B cell (primary cell): ENCODE measurements around the gene PDHA1. TPM values are rescaled to one million over a fixed set of nuclear protein-coding genes. Genes with fewer than 3 reads are reported as not detected.

ENCODE experiments used
- ATAC-seq: fragments of 200-7000 bp; cut with Tn5 transposase; one replicate; pipeline ENCODE4 v1.10.0; 2021; ENCODE audit warnings: low read depth, mild to moderate bottlenecking, moderate number of reproducible peaks, moderate library complexity
- CTCF ChIA-PET: fragments of 350-600 bp; sonication (Branson Sonifier 250); formaldehyde crosslinking; loops from one replicate; lab custom pipeline; 2021; ENCODE audit warnings: antibody characterized with exemption, inconsistent platforms; lab: Charles Lee
- POLR2A ChIA-PET: fragments of 350-600 bp; sonication (Branson Sonifier 250); formaldehyde crosslinking; loops from one replicate; lab custom pipeline; 2021; ENCODE audit warnings: antibody characterized with exemption; lab: Charles Lee
- DNase-seq: peaks from one replicate; pipeline ENCODE4 v3.0.0; 2013
- H2AFZ ChIP-seq: 2 replicates; pipeline ENCODE4 v1.6.1; 2012; ENCODE audit warnings: mild to moderate bottlenecking, low read depth, low read length; ENCODE audit not compliant: insufficient read depth, poor library complexity, severe bottlenecking
- H3K27ac ChIP-seq, 2 donors: 1 replicate in 1 of 2; 2 replicates in 1 of 2; pipeline ENCODE4 v1.5.1; 2012 to 2013; ENCODE audit warnings: low read length in 2 of 2, mild to moderate bottlenecking in 2 of 2, moderate library complexity in 1 of 2
- H3K27me3 ChIP-seq, 4 experiments: fragments of 200-600 bp in 1 of 4; sonication (generic) in 1 of 4; replicated peaks in 1 of 4; 1 replicate in 2 of 4; 2 replicates in 2 of 4; pipeline versions ENCODE4 v1.6.1 to v1.7.0; 2013 to 2016; ENCODE audit warnings: low read length in 3 of 4, mild to moderate bottlenecking in 2 of 4, mixed read lengths in 1 of 4, moderate library complexity in 1 of 4; ENCODE audit not compliant: insufficient read depth in 4 of 4, control insufficient read depth in 3 of 4; ENCODE audit errors: control extremely low read depth in 1 of 4
- H3K36me3 ChIP-seq, 2 experiments: replicated peaks in 1 of 2; 1 replicate in 1 of 2; 2 replicates in 1 of 2; pipeline versions ENCODE4 v1.6.1 to v1.7.1; 2013; ENCODE audit warnings: low read length in 1 of 2; ENCODE audit not compliant: insufficient read depth in 2 of 2, control insufficient read depth in 1 of 2; ENCODE audit errors: control extremely low read depth in 1 of 2, extremely low read depth in 1 of 2
- H3K4me1 ChIP-seq, 2 donors: fragments of 200-600 bp in 1 of 2; sonication (generic) in 1 of 2; 1 replicate in 1 of 2; 2 replicates in 1 of 2; pipeline versions ENCODE4 v1.5.1 to v1.6.1; 2013 to 2017; ENCODE audit warnings: low read length in 2 of 2; ENCODE audit not compliant: control insufficient read depth in 2 of 2, insufficient read depth in 2 of 2
- H3K4me2 ChIP-seq: replicated peaks from 2 replicates; pipeline ENCODE3; 2012; ENCODE audit warnings: mild to moderate bottlenecking, low read depth, low read length; ENCODE audit not compliant: poor library complexity, severe bottlenecking
- H3K4me3 ChIP-seq, 5 experiments: fragments of 200-600 bp in 1 of 5; sonication (generic) in 1 of 5; 1 replicate in 3 of 5; 2 replicates in 2 of 5; pipeline versions ENCODE4 v1.5.1 to v1.7.0; 2011 to 2016; ENCODE audit warnings: low read length in 4 of 5, mild to moderate bottlenecking in 4 of 5, low read depth in 2 of 5, control low read depth in 1 of 5, moderate library complexity in 1 of 5; ENCODE audit not compliant: insufficient read depth in 1 of 5; ENCODE audit errors: control extremely low read depth in 1 of 5, extremely low read depth in 1 of 5
- H3K79me2 ChIP-seq: fragments of 200-600 bp; sonication (generic); one replicate; pipeline ENCODE4 v1.6.0; 2016; ENCODE audit warnings: low read length; ENCODE audit not compliant: control insufficient read depth, insufficient read depth
- H3K9ac ChIP-seq: fragments of 200-600 bp; sonication (generic); 2 replicates; pipeline ENCODE4 v1.6.1; 2017; ENCODE audit warnings: mild to moderate bottlenecking, low read length, moderate library complexity
- H3K9me3 ChIP-seq, 3 donors: one replicate each; pipeline versions ENCODE4 v1.6.1 to v1.7.1; 2013; ENCODE audit warnings: low read length in 2 of 3; ENCODE audit not compliant: control insufficient read depth in 2 of 3, insufficient read depth in 1 of 3; ENCODE audit errors: control extremely low read depth in 1 of 3
- H4K20me1 ChIP-seq: 2 replicates; pipeline ENCODE4 v1.6.0; 2012; ENCODE audit warnings: mild to moderate bottlenecking, low read length; ENCODE audit not compliant: insufficient read depth, control insufficient read depth, poor library complexity, severe bottlenecking
- H3K27ac Mint-ChIP-seq: one replicate; pipeline ENCODE4 v1.8.0; 2021; ENCODE audit warnings: mixed read lengths
- H3K27me3 Mint-ChIP-seq: one replicate; pipeline ENCODE4 v1.8.0; 2021; ENCODE audit warnings: mixed read lengths
- H3K4me1 Mint-ChIP-seq: one replicate; pipeline ENCODE4 v1.8.0; 2021; ENCODE audit warnings: mixed read lengths
- H3K4me3 Mint-ChIP-seq: one replicate; pipeline ENCODE4 v1.8.0; 2021; ENCODE audit warnings: mixed read lengths
- H3K9me3 Mint-ChIP-seq: one replicate; pipeline ENCODE4 v1.8.0; 2022; ENCODE audit warnings: mixed read lengths; ENCODE audit not compliant: insufficient read depth
- EZH2 ChIP-seq: IDR thresholded peaks from 2 replicates; pipeline ENCODE4 v1.6.1; 2012; ENCODE audit warnings: borderline replicate concordance, low read depth, mild to moderate bottlenecking, moderate library complexity, low read length; ENCODE audit not compliant: insufficient read depth, poor library complexity, severe bottlenecking
- WGBS: methylation state at CpG from one replicate; pipeline ENCODE4 v1.1.5; 2013; ENCODE audit warnings: missing lambda C conversion rate; ENCODE audit not compliant: insufficient coverage; 5-methylcytosine and 5-hydroxymethylcytosine counted together
- intact Hi-C: fragments of 100-400 bp; cut with micrococcal nuclease; formaldehyde crosslinking; loops from one replicate; pipeline ENCODE4 v1.10.0; 2022
- polyA plus RNA-seq: library from polyadenylated mRNA; depleted of rRNA; stranded (reverse); fragments of >200 nt; gene quantifications from 2 replicates; pipeline ENCODE4 v1.2.3, GENCODE V29; 2012
- total RNA-seq, 2 donors: library from RNA; stranded (reverse); fragments of 120-200 nt in 1 of 2; gene quantifications; 1 replicate in 1 of 2; 2 replicates in 1 of 2; pipeline versions ENCODE4 v1.2.3 to v1.2.4, GENCODE V29; 2013 to 2022
- TF ChIP-seq, protein P1 (sequence below): fragments of 200-600 bp; IDR thresholded peaks from one replicate; pipeline ENCODE4 v1.8.0; 2022; ENCODE audit warnings: antibody characterized with exemption, mild to moderate bottlenecking

Gene PDHA1
- total and polyA plus RNA-seq, 2 donors (not counting 1 experiment from before 2014, with no cell fraction given): 82.4 to 106 TPM

DNA sequence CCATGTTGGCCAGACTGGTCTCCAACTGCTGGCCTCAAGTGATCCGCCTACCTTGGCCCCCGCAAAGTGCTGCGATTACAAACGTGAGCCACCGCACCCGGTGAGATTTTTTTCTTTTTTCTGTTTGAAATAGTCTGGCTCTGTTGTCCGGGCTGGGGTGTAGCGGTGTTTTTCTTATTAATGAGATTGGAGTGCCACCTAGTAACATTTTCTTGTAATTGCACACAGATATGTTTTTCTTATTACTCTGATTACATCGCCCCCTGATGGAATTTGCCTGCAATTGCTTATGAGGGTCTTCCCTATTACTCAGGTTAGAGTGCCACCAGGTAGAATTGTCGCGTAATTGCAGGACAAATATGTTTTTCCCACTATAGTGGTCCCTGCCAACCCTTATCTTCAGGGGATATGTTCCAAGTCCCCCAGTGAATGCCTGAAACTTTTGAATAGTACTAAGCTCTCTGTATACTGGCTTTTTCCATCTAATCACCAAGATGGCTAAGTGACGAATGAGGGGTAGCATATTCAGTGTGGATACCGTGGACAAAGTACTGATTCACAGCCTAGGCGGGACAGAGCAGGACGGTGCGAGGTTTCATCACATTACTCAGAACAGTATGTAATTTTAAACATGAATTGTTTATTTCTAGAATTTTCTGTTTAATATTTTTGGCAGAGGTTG, 8.6 kb upstream of the PDHA1 start:
- DNase-seq: peak; percentile 27
- Histone ChIP-seq H3K79me2 (no peaks in the 10 kb centered on the region), H2AFZ (no peak overlapping the region), H3K4me3 (no peak overlapping the region), H3K27me3 (no peaks in the 10 kb centered on the region), H3K36me3 (no peaks in the 10 kb centered on the region), H3K4me1 (no peaks in the 10 kb centered on the region), H4K20me1 (no peaks in the 10 kb centered on the region), H3K9ac (no peak overlapping the region), H3K9me3 (peaks cover 0 to 9% (median 0%) of the 10 kb centered on the region in 3 donors), H3K4me2 (no peak overlapping the region), H3K27ac (no peak overlapping the region)
- H3K27ac Mint-ChIP-seq: no peak overlapping the region
- H3K9me3 Mint-ChIP-seq: no peaks in the 10 kb centered on the region
- intact Hi-C loops: loop anchor here (1.0 to 5.0 kb wide), 4 partner anchors 350 to 944 kb away; partner anchors contain the start of genes CDKL5 and PHKA2
- no peak overlapping the region for H3K4me3 Mint-ChIP-seq
- ChIA-PET POLR2A (no interaction called here), CTCF (interaction anchor here (0.7 to 1.8 kb wide), 3 partner anchors 403 to 982 kb away, joined by 3 to 5 read pairs (median 4); no protein-coding TSS in a partner anchor)
- no peak for ATAC-seq
- H3K27me3 Mint-ChIP-seq: no peaks in the 10 kb centered on the region
- H3K4me1 Mint-ChIP-seq: no peaks in the 10 kb centered on the region
- TF ChIP-seq, protein P1, sequence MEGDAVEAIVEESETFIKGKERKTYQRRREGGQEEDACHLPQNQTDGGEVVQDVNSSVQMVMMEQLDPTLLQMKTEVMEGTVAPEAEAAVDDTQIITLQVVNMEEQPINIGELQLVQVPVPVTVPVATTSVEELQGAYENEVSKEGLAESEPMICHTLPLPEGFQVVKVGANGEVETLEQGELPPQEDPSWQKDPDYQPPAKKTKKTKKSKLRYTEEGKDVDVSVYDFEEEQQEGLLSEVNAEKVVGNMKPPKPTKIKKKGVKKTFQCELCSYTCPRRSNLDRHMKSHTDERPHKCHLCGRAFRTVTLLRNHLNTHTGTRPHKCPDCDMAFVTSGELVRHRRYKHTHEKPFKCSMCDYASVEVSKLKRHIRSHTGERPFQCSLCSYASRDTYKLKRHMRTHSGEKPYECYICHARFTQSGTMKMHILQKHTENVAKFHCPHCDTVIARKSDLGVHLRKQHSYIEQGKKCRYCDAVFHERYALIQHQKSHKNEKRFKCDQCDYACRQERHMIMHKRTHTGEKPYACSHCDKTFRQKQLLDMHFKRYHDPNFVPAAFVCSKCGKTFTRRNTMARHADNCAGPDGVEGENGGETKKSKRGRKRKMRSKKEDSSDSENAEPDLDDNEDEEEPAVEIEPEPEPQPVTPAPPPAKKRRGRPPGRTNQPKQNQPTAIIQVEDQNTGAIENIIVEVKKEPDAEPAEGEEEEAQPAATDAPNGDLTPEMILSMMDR: peak; percentile 2
- TF ChIP-seq EZH2: no peak
- WGBS: 80% methylated on average over 5 of the region's 16 CpGs

DNA sequence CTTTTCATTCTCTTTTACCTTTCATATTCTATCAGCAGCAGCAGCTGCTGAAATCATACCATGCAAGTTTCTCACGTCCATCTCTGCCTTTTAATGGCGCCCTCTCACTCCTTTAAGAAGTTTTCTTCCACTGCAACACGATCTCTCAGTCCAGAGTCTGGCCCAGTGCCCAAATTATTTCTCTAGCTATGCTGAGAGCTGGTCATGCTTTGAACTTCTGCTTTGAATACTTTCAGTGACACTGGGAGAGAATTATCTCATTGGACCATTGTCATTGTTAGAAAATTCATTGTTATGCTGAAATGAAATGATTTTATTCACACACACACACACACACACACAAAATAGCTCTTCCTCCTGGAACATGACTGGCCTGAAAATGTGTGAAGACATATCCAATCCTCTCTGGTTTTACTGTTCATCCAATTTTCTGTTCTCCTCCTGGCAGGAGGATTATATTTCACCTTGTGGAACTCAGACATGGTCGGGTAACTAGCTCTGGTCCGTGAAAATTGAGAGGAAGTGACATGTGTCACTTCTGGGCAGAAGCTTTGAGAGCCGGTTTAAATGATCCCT, 1.3 kb upstream of the PDHA1 start:
- no peak for DNase-seq
- Histone ChIP-seq H3K27ac (no peak overlapping the region), H3K4me1 (peaks cover 8 to 16% of the 10 kb centered on the region in 2 donors), H3K9ac (no peak overlapping the region), H3K4me2 (no peak overlapping the region), H3K36me3 (no peaks in the 10 kb centered on the region), H2AFZ (peak overlapping the region; percentile 64), H3K27me3 (no peaks in the 10 kb centered on the region), H4K20me1 (no peaks in the 10 kb centered on the region), H3K9me3 (no peaks in the 10 kb centered on the region), H3K4me3 (no peak overlapping the region), H3K79me2 (peaks cover 13% of the 10 kb centered on the region)
- no peaks in the 10 kb centered on the region for H3K9me3 Mint-ChIP-seq
- TF ChIP-seq, protein P1: no peak
- TF ChIP-seq EZH2: no peak
- intact Hi-C loops: loop anchor here (5.0 to 10.0 kb wide), 2 partner anchors 668 to 1605 kb away; partner anchors contain the start of genes RS1 and SCML1
- ChIA-PET POLR2A (no interaction called here), CTCF (interaction anchor here (1.4 kb wide), 1 partner anchor 9 kb away, joined by 3 read pairs; no protein-coding TSS in a partner anchor)
- H3K27ac Mint-ChIP-seq: no peak overlapping the region
- 60% methylated on average over 1 of the region's 6 CpGs for WGBS
- H3K4me1 Mint-ChIP-seq: peaks cover 14% of the 10 kb centered on the region
- peak overlapping the region; percentile 92 for H3K4me3 Mint-ChIP-seq
- H3K27me3 Mint-ChIP-seq: no peaks in the 10 kb centered on the region
- ATAC-seq: no peak
